ENCODE measurements around the gene CNST. TPM values are rescaled to one million over a fixed set of nuclear protein-coding genes. Genes with fewer than 3 reads are reported as not detected.
A peak's percentile ranks its signal among the peaks of the same experiment; 100 is the strongest.
"Not testable (repeated sequence)": the region's sequence is repeated elsewhere in the genome, so short reads cannot be mapped to it uniquely, and the experiment has no call there.

CNST gene
- total and polyA plus RNA-seq, 9 of the 15 experiments (the other 6 are each of a cell fraction or from before 2014, with no cell fraction given) = 17.0 to 55.3 (median 30.8) TPM

GRCh38 chr1:246634659-246635058 is 68.4 kb downstream of the CNST start:
- H3K4me1 ChIP-seq (replicated peaks in 1 of 2; ENCODE audit: control insufficient read depth in 2 of 2, insufficient read depth in 2 of 2, low read length in 2 of 2); H3K4me3 ChIP-seq; ATAC-seq; H3K9me3 ChIP-seq (replicated peaks; ENCODE audit: control insufficient read depth, insufficient read depth, low read depth, low read length); FAIRE-seq; H2AFZ ChIP-seq (ENCODE audit: low read depth, low read length); DNase-seq (ENCODE audit: extremely low read depth in 1 of 4, low spot score in 3 of 4); BruUV-seq (replicated peaks); H3K9me1 ChIP-seq (ENCODE audit: control insufficient read depth, insufficient read depth, low read length); POLR2A ChIA-PET; intact Hi-C loops (cut with micrococcal nuclease); in situ Hi-C loops (cut with MboI); H4K20me1 ChIP-seq (replicated peaks; ENCODE audit: control insufficient read depth, insufficient read depth, low read length); CTCF ChIA-PET (ENCODE audit: low intra/inter-chr PET ratio); H3K27me3 ChIP-seq (ENCODE audit: control insufficient read depth in 2 of 2, insufficient read depth in 2 of 2, low read length in 2 of 2); H3K4me2 ChIP-seq (ENCODE audit: insufficient read depth, low read length); H3K9ac ChIP-seq (ENCODE audit: insufficient read depth in 1 of 2, low read depth in 2 of 2, low read length in 2 of 2); H3K27ac ChIP-seq (ENCODE audit: extremely low read depth, low read depth, low read length): not testable (repeated sequence)
- Histone ChIP-seq H3K79me2 (ENCODE audit: control insufficient read depth, insufficient read depth, low read length) (peaks cover 27% of the 10 kb centered on the region), H3K36me3 (ENCODE audit: control insufficient read depth, insufficient read depth, low read length) (peaks cover 70% of the 10 kb centered on the region)
- WGBS (ENCODE audit: insufficient coverage, low coverage, missing lambda C conversion rate) = 96% methylated on average over 12 of the region's 26 CpGs
- peak; percentile 58 for TF ChIP-seq RBM22 (IDR thresholded peaks at IDR 0.05; ENCODE audit: low read depth, low read length, poor library complexity, severe bottlenecking)
- peak; percentile 44 for TF ChIP-seq POLR2G (IDR thresholded peaks at IDR 0.05; ENCODE audit: low read depth, low read length)

GRCh38 chr1:246638941-246639655 is 72.8 kb downstream of the CNST start:
- WGBS (ENCODE audit: insufficient coverage, low coverage, missing lambda C conversion rate) = 90% methylated on average over 16 of the region's 16 CpGs
- no peaks in the 10 kb centered on the region for H3K9me1 ChIP-seq (ENCODE audit: control insufficient read depth, insufficient read depth, low read length)
- no peak for TF ChIP-seq DMBX1 (CRISPR knock-in tag; IDR thresholded peaks at IDR 0.05; ENCODE audit: borderline replicate concordance)
- no peak for TF ChIP-seq SIX5 (IDR thresholded peaks at IDR 0.05; ENCODE audit: borderline replicate concordance in 1 of 2, insufficient read depth in 1 of 2, low read depth in 1 of 2, low read length in 2 of 2)
- no peak for TF ChIP-seq HOMEZ (CRISPR knock-in tag; IDR thresholded peaks at IDR 0.05)
- no peak for TF ChIP-seq ZNF586 (CRISPR knock-in tag; conservative IDR thresholded peaks at IDR 0.05)
- TF ChIP-seq SMAD3 (CRISPR knock-in tag; conservative IDR thresholded peaks at IDR 0.05) = no peak
- TF ChIP-seq NELFE (IDR thresholded peaks at IDR 0.05; ENCODE audit: insufficient read depth, insufficient read length) = no peak
- TF ChIP-seq ZHX1 (conservative IDR thresholded peaks at IDR 0.05; ENCODE audit: low read length) = no peak
- no peak overlapping the region for H3K9ac ChIP-seq (ENCODE audit: insufficient read depth in 1 of 2, low read depth in 2 of 2, low read length in 2 of 2)
- no peak overlapping the region for H3K4me2 ChIP-seq (ENCODE audit: insufficient read depth, low read length)
- FAIRE-seq (no peak), DNase-seq (ENCODE audit: extremely low read depth in 1 of 4, low spot score in 3 of 4) (no peak), ATAC-seq (peak; percentile 24; the same call in 2 of the 3 replicates)
- H3K27me3 ChIP-seq (ENCODE audit: control insufficient read depth in 2 of 2, insufficient read depth in 2 of 2, low read length in 2 of 2) = no peaks in the 10 kb centered on the region
- in situ Hi-C loops (cut with MboI) (no loop called here), intact Hi-C loops (cut with micrococcal nuclease) (no loop called here)
- H3K4me3 ChIP-seq = no peak overlapping the region
- CTCF ChIA-PET (ENCODE audit: low intra/inter-chr PET ratio) = no interaction called here
- H3K4me1 ChIP-seq (replicated peaks in 1 of 2; ENCODE audit: control insufficient read depth in 2 of 2, insufficient read depth in 2 of 2, low read length in 2 of 2) = no peaks in the 10 kb centered on the region
- peaks cover 33% of the 10 kb centered on the region for H3K79me2 ChIP-seq (ENCODE audit: control insufficient read depth, insufficient read depth, low read length)
- POLR2A ChIA-PET = interaction anchor here (0.7 to 1.5 kb wide), 2 partner anchors 22 to 29 kb away, joined by 3 to 4 read pairs; no protein-coding TSS in a partner anchor
- no peak overlapping the region for H3K27ac ChIP-seq (ENCODE audit: extremely low read depth, low read depth, low read length)
- H2AFZ ChIP-seq (ENCODE audit: low read depth, low read length) = no peak overlapping the region
- H4K20me1 ChIP-seq (replicated peaks; ENCODE audit: control insufficient read depth, insufficient read depth, low read length) = no peaks in the 10 kb centered on the region
- H3K36me3 ChIP-seq (ENCODE audit: control insufficient read depth, insufficient read depth, low read length) = peaks cover 59% of the 10 kb centered on the region
- H3K9me3 ChIP-seq (replicated peaks; ENCODE audit: control insufficient read depth, insufficient read depth, low read depth, low read length) = no peaks in the 10 kb centered on the region
- BruUV-seq (replicated peaks) = no TSS peak

Measured in K562 (cell line).